22Rv1 (cell line): ENCODE results near the gene CPSF4L.

Experiments
- H3K27ac ChIP-seq: fragments of 450-650 bp; 2 replicates; pipeline ENCODE4 v1.5.1; 2017
- CTCF ChIP-seq: fragments of 450-650 bp; IDR thresholded peaks from 2 replicates; pipeline ENCODE4 v1.5.1; 2017; ENCODE audit warnings: mild to moderate bottlenecking
- ZFX ChIP-seq: fragments of 450-650 bp; IDR thresholded peaks from 2 replicates; pipeline ENCODE4 v1.6.1; 2017; ENCODE audit warnings: antibody characterized with exemption, borderline replicate concordance

The CPSF4L gene

DNA sequence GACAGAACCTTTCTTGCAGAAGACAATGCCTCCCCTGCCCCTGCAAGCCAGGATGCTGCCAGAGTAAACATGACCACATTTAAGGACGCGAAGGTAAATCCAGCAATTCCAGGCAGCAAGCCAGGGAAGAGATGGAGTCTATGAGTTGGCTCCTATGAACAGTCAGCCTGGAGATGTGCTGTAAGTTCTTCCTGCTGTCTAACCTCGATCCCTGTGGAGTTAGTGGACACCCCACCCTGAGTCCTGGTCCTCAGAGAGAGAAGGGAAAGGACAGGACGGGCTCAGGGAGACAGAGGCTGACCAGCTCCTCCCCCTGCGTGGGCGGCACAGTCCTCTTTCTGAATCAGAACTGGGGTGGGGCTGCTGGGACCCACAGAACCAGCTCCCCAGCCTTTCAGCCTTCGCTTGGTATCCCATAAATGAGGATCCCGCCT is 25.2 kb upstream of the CPSF4L start:
- H3K27ac ChIP-seq, result no peak overlapping the region
- TF ChIP-seq CTCF, result no peak
- no peak for TF ChIP-seq ZFX

- TF ChIP-seq CTCF, result no peak
- no peak for TF ChIP-seq ZFX
- H3K27ac ChIP-seq, result no peak overlapping the region
Observed at GRCh38 chr17:73285916-73286862, 24.5 kb upstream of the CPSF4L start.

DNA sequence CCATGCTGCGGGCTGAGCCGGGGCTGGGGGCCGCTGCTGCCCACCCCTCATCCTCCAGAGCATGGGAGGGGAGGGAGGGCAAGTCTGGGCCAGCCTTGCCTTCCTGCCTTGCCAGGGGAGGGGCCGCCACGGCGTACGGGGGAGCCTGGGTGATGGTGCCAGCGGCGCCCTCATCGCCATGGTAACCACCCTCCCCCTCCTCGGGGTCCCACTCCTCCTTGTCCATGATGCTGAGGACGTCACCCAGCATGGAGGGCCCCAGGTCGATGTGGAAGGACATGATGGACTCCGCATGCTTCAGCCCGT is 23.9 kb upstream of the CPSF4L start:
- TF ChIP-seq ZFX (no peak), CTCF (no peak)
- H3K27ac ChIP-seq, result no peak overlapping the region

- TF ChIP-seq CTCF, result no peak
- TF ChIP-seq ZFX, result no peak
- no peak overlapping the region for H3K27ac ChIP-seq
Observed at GRCh38 chr17:73284906-73285602, 23.4 kb upstream of the CPSF4L start.

GRCh38 chr17:73284354-73284753 is 22.7 kb upstream of the CPSF4L start:
- H3K27ac ChIP-seq, result no peak overlapping the region
- TF ChIP-seq CTCF (no peak), ZFX (no peak)

- no peak for TF ChIP-seq ZFX
- TF ChIP-seq CTCF, result no peak
- no peak overlapping the region for H3K27ac ChIP-seq
Observed at GRCh38 chr17:73283841-73284282, 22.2 kb upstream of the CPSF4L start.

GRCh38 chr17:73283250-73283649 is 21.6 kb upstream of the CPSF4L start:
- no peak for TF ChIP-seq ZFX
- no peak for TF ChIP-seq CTCF
- H3K27ac ChIP-seq, result no peak overlapping the region
